Midbrain (tissue), 1 donor: ENCODE data around the gene KLHL7.

Experiments
- DNase-seq: peaks from one replicate; lab custom pipeline; 2025; lab: John Stamatoyannopoulos, UW

KLHL7 gene, protein sequence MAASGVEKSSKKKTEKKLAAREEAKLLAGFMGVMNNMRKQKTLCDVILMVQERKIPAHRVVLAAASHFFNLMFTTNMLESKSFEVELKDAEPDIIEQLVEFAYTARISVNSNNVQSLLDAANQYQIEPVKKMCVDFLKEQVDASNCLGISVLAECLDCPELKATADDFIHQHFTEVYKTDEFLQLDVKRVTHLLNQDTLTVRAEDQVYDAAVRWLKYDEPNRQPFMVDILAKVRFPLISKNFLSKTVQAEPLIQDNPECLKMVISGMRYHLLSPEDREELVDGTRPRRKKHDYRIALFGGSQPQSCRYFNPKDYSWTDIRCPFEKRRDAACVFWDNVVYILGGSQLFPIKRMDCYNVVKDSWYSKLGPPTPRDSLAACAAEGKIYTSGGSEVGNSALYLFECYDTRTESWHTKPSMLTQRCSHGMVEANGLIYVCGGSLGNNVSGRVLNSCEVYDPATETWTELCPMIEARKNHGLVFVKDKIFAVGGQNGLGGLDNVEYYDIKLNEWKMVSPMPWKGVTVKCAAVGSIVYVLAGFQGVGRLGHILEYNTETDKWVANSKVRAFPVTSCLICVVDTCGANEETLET

DNA sequence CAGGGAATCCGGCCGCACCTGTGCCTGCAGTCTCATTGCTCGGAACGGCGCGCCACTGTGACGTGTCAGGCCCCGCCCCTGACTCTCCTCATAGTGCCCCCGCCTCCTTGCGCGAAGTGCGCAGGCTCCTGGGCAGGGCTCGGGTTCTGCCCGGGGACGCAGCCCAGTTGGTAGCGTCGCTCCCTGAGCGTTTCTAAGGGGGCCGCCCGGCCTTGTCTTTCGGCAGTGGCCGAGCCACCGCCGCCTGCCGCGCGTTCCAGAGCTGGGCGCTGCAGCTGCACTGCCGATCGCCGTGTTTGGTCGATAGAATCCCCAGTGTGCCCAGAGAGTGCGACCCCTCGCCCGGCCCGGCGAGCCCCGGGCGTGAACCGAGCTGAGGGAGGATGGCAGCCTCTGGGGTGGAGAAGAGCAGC lies at the start of gene KLHL7:
Gene KLHL7 (plus strand): TSS at position 142 of the 413 bp plus-strand sequence. CDS start 242 bp downstream, at position 384.
- peak; percentile 95 for DNase-seq

DNA sequence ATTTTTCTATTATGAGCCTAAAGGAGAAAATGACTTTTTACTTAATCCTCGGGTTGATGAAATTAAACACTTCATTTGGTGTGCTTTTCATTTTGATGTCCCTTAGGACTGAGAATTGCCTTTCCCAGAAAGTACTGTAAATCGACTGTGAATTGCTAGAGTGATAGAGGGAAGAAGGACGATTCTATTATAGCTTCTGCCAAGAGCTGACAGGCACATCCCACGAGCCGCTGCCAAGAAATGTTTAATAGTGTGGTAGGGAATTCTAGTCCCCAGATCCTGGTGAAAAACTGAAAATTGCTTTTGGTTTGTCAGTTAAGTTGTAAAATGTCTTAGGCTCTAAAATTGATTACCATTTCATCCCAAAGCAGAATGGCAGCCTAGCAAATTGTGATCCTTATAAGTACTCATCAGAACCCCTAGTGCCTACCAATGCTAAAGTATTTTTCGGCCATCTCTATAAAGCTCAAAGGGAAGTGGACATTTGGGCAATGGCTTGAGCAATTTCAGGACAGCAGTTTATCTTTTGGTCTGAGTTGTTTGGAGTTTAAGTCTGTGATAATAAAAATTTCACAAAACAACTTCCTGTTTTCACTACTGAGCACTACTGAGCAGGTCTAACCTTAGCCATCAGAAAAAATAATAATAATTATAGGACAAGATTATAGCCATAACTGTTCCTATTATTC lies 47.0 kb upstream of the KLHL7 start:
- no peak for DNase-seq

DNA sequence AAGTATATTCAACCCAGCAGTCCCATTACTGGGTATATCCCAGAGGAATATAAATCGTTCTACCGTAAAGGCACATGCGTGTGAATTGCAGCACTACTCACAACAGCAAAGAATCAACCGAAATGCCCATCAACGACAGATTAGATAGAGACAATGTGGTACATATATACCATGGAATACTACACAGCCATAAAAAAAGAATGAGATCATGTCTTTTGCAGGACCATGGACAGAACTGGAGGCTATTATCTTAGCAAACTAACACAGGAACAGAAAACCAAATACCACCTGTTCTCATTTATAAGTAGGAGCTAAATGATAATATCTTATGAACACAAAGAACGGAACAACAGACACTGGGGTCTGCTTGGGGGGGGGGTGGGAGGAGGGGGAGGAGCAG lies 44.3 kb upstream of the KLHL7 start:
- no peak for DNase-seq

DNA sequence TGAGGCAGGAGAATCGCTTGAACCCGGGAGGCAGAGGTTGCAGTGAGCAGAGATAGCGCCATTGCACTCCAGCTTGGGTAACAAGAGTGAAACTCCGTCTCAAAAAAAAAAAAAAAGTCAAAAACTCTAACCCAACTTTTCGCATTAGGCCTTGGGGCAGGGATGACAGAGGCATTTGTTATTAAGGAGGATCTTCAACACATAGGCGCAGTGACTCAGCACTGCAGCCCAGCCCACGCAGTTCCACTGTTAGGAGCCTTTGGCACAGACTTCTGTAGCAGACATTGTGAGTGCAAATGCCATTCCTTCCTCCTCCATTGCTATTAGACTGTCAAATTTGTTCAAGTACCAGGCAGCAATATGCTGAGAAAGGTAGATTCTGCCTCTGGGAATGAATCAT lies 43.1 kb upstream of the KLHL7 start:
- DNase-seq = no peak

DNA sequence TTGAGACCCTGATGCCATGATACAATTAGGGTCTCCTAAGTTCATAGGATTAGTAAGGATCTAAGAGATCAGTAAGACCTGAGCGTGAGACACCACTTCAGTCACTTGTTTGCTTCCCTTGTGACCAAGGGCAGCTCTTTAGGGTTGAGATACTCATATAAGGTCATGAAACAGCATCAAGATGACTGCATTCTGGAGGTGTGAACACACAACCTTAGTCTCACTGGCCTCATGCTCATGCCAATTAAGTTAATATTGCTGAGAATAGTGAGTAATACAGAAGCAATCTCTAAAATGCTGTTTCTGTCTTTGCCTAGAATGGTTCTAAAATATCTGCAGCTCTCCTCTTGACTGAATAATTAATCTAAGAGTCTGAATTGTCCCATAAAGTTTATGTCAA lies 39.6 kb upstream of the KLHL7 start:
- no peak for DNase-seq

DNA sequence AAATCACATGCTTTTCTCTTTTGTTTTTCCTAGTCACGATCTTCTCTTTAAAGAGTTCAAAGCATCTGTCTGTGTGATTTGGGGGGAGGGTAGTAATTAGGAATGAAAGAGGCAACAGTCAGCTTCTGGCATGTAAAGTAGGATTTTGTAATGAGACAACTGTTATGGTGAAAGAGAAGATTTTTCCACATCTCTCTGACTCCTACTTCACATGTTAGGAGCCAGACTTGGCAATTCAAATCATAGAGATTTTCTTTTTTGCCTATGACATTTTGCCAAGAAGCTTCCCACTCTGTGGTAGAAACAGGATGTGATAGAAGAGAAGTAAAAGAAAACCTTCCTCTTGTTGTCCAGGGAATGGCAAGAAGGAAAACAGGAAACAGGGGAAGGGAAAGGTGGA lies 38.3 kb upstream of the KLHL7 start:
- DNase-seq = no peak

DNA sequence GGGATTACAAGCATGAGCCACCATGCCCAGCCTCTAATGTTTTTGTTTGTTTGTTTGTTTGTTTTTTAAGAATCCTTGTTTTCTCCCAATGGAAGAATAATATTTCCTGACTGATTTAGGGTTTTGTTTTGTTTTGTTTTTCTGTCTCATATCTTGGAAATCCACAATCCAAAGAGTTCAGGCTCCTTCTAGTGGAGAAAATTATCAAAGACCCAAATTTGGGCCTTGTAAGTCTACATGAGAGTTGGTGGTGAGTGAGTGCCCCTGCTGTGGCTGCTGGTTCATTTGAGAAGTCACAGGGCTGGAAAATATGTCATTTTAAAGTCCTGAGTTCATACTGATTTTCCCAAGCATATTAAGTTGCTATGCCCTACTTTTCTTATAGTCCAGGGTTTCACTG lies 33.5 kb upstream of the KLHL7 start:
- DNase-seq = peak; percentile 4

DNA sequence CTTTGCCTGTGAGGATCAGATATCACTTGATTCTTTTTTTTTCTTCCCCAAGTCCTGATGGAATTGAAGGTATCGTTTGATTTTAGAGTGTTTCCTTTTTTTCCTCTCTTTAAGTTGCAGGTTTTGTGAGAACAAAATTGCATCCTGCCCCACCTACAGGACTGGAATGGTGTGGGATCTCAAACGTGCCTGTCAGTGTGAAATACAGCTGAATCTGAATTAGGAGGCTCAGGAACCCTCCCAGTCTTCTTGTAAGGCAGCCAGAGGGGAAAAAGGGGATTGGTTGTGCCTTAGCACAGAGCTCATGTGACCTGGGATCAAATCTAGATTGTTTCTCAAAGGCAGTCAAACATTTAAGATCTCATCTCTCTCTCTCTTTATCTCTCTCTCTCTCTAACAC lies 32.7 kb upstream of the KLHL7 start:
- no peak for DNase-seq

DNA sequence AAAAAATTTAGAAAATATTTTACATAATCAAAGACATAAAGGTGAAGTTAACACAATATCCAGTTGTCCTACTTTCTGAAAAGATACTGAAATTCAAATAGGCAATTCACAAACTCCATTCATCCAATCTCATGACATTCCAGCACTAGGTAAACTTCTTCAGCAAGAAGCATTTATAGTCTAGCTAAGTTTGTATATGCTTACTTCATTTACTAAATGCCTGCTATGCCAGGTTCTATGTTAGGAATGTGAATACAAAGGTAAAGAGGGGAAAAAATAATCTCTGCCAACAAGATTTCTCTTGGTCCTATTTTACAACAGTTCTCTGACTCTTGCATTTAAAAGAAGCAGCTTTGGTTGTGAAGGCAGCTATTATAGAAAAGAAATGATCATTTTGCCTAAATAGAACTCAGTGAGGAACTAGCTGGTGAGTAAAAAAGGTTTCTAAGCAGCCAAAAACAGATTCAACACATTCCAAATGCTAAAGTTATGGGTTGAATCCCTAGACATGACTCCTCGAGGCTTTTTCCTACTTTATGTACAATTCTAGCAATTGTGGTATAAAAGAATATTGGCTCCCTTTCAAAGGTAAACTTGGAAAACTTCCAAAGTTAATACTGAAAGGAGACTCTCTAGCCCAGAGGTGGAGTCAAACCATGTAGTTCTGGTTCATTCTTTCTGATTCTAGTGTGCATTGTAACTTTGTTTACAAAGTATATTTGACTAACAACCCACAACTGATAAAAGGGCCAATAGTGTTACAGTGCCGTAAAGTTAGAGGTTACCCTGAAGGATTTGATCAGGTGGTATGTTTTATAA lies 30.9 kb upstream of the KLHL7 start:
- no peak for DNase-seq

DNA sequence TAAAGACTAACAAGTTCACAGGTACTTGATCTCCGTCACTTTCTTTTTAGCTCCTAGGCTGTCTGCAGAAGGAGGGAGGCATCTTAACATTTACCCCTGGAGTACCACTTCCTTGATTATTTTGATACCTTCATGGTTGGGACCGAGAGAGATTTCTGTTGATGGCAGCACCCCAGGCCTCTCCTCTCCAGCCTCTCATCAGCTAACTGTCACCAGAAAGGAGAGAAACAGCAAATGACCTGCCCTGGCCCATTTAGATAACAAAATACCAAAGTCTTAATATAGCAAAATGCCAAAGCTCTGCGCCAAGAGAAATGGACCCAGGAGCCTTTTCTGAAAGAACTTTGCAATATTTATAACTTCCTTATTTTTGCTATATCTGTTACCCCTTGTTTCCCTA lies 30.0 kb upstream of the KLHL7 start:
- no peak for DNase-seq

DNA sequence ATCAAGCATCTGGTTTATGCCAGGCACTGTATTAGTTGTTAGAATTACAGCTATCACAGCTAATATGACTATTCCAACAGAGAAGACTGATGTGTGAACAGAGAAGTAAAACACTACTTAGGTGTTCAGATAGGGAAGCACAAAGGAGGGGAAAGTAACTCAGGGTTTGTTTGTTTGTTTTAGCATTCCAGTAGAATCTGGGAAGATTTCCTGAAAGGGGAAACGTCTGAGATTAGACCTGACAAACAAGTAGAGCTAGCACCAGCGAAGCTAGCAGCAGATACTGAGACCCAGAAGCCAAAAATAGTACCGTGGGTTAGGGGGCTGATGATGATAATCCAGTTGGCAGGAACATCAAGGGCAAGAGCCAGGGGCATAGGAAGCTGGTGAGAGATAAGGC lies 28.8 kb upstream of the KLHL7 start:
- DNase-seq = no peak

DNA sequence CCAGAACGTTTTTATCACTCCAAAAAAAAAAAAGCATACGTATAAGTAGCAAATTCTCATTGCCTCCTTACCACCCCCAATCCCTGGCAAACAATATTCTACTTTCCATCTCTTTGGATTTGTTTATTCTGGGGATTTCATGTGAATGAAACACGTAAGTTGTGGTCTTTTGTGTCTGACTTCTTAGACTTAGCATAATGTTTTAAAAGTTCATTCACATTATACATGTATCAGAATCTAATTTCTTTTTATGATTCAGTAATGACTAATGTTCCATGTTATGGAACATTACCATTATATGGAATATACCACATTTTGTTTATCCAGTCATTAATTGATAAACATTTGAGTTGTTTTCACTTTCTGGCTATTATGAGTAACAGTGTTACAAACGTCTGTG lies 12.5 kb upstream of the KLHL7 start:
- DNase-seq = no peak

DNA sequence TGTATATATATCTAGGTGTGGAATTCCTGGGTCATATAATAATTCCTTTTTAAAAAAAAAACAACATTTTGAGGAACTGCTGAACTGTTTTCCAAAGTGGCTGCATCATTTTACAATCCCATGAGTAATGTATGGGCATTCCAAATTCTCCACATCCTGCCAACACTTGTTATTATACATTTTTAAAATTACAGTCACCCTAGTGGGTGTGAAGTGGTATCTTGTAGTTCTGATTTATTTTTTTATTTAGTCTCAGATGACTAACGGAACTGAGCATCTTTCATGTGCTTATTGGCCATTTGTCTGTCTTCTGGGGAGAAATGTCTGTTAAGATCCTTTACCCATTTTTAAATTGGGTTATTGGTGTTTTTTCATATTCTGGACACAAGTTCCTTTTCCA lies 12.0 kb upstream of the KLHL7 start:
- DNase-seq = no peak

DNA sequence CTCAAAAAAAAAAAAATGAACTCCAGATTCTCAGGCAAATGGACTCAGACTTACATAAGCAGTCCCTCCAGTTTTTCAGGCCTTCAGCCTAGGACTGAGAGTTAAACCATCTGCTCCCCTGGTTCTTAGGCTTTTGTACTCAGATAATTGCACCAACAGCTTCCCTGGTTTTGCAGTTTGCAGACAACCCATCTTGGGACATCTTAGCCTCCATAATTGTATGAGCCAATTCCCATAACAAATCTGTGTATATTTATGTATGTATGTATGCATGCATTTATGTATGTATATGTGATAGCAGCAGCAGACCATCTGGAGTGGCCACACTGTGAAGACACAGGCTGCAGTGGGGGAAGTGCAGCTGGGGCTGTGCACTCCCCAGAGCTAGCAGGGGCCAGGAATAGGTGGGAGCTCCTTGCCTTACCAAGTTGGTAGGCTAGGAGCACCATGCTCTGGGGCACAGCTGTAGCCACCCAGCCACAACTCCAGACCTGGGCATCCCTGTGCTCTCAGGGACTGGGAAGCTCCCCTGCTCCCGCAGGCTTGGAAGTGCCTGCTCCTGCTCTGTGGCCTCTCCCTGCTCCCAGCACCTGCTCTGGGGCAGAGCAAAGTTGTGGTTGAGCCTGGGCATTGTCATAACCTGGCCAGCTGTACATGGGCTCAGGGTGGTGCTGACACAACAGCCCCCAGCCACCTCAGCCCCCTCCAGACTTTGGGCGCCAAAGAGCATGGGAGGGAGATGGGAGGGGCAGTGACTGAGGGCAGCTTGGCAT lies 8.9 kb upstream of the KLHL7 start:
- no peak for DNase-seq

DNA sequence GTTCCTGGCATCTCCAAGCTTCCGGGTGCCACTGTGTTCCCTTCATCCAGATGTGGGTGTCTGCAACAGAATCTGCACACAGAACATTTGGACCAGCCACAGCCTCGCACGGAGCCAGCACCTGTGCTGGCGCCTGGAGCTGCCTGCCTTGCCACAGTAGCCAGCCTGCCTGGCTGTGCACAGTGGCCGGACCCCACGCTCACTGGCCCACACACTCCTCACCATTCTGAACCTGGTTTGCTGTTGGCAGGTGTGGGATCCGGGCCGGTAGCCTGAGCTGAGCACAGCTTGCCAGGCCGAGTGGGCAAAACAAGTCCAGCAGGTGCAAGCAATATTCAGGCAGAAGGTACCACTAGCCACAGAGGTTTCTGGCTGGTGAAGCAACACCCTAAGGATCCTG lies 7.6 kb upstream of the KLHL7 start:
- no peak for DNase-seq

DNA sequence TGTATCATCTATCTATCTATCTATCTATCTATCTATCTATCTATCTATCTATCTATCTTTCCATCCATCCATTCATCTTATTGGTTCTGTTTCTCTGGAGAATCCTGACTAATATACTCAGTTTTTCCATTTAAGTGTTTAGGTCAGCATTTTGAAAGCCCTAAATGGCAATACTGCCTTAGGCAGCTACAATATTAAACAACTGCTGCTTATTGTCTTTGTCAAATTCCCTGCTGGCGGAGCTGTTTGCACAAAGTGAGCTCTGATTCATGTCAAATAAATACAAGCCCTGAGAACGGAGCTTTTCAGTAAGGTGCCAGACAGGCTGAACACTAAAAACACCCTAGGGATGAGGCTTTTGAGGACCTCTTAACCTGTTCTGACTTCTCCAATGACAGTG lies 7.1 kb upstream of the KLHL7 start:
- no peak for DNase-seq

DNA sequence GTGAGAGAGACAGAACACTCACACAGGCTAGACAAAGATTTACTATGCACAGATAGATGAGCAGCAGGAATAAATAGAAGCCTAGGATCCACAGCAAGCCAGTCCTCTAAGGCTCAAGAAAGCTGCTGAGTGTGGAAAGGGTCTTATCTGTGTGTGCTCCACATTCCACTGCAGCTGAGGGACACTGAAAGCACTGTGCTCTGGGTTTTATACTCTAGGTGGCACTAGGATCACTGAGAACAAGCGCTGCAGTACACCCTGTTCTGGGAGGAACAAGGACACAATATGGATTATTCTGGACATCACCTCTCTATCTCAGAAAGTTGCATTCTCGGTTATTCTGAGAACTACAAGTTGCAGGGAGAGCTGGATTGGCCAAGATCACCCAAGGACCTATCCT lies 4.9 kb upstream of the KLHL7 start:
- DNase-seq = no peak

DNA sequence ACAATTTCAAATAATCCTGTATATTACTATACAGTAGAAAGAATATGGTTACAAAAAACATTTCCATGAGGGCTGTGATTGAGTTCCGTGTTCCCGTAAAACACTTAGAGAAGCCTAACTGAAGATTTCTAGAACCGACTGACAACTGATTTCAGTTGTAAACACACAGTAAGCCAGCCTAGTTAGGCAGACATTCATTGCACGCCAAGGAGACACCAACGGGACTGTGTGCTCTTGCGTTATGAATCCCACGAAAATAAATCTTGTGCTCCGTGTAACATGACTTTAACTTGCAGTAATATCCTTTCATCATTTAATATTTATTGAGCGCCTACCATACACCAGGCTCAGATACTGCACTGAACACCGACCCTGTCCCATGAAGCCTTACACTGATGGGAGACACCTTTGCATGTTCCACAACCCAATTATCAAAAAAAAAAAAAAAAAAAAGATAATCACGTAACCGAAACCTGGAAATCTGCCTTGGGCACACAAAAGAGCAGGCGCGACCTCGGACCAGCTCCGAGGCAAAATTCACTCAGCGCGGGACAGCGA lies 420 bp upstream of the KLHL7 start:
- peak; percentile 52 for DNase-seq

DNA sequence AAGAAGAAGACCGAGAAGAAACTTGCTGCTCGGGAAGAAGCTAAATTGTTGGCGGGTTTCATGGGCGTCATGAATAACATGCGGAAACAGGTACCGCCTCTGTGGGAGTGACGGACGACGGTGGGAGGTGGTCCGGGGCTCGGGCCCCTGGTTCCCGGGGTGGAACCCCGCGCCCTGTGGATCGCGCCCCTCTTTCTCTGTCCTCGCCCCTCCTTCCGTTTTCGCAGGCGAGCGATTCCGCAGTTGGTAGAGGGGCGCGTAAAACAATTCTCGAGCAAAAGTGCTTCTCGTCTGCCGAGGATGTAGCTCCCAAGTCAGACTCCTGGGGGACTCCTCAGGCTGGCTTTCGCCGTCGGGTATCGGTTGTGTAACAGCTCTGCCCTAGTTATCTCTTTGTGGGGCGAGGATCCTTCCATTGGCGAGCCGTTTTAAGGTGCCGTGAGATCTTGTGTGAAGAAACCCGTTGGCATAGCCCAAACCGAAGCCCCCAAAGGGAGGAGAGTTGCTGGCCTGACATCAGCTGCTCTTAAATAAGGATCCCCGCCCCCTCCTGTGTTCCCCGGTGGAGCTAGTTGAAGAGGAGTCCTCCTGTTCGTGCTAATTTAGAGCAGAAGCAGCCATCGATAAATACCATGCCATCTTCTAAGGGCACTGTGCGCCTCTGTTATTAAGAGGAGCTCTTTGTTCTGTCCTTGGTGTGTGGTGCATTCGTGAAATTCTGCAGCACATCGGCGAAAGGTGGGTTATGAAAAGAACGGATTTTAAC lies 655 bp downstream of the KLHL7 start:
- peak; percentile 60 for DNase-seq
